Chondrocyte (in vitro differentiated cells): ENCODE measurements around the gene MAML3. TPM values are rescaled to one million over a fixed set of nuclear protein-coding genes. Genes with fewer than 3 reads are reported as not detected.

Source experiments
- DNase-seq: peaks from one replicate; pipeline ENCODE4 v3.0.0; 2021; ENCODE audit warnings: mixed read lengths, low spot score
- H3K27ac Mint-ChIP-seq: one replicate; pipeline ENCODE4 v1.8.0; 2021; ENCODE audit warnings: mild to moderate bottlenecking, moderate library complexity, mixed read lengths; ENCODE audit not compliant: unreplicated experiment
- H3K27me3 Mint-ChIP-seq: 2 replicates; pipeline ENCODE4 v1.8.0; 2021; ENCODE audit warnings: low read depth, mixed read lengths
- H3K36me3 Mint-ChIP-seq: 2 replicates; pipeline ENCODE4 v1.8.0; 2021; ENCODE audit warnings: low read depth, mixed read lengths
- H3K4me1 Mint-ChIP-seq: 2 replicates; pipeline ENCODE4 v1.8.0; 2021; ENCODE audit warnings: low read depth, mild to moderate bottlenecking, mixed read lengths
- H3K4me3 Mint-ChIP-seq: one replicate; pipeline ENCODE4 v1.8.0; 2021; ENCODE audit warnings: mild to moderate bottlenecking, moderate library complexity, mixed read lengths; ENCODE audit not compliant: unreplicated experiment
- H3K9me3 Mint-ChIP-seq: 2 replicates; pipeline ENCODE4 v1.8.0; 2021; ENCODE audit warnings: low read depth, mixed read lengths
- CTCF ChIP-seq: fragments of 200-600 bp; sonication (generic); IDR thresholded peaks from 2 replicates; pipeline ENCODE4 v1.5.0; 2021; ENCODE audit warnings: antibody characterized with exemption, mild to moderate bottlenecking, moderate library complexity
- total RNA-seq: library from RNA; stranded (reverse); gene quantifications from 3 replicates; pipeline ENCODE4 v1.2.1, GENCODE V29; 2021

The MAML3 gene
- total RNA-seq, 1 donor from 2014 or later: 1.6 TPM

- Mint-ChIP-seq H3K4me1 (no peaks in the 10 kb centered on the region), H3K27ac (no peak overlapping the region)
These were observed 44.2 kb downstream of the MAML3 start for GRCh38 chr4:140109737-140110136.

GRCh38 chr4:140109292-140109691, 44.7 kb downstream of the MAML3 start:
- Mint-ChIP-seq H3K9me3 (no peaks in the 10 kb centered on the region), H3K36me3 (no peaks in the 10 kb centered on the region), H3K4me3 (no peak overlapping the region), H3K27me3 (no peaks in the 10 kb centered on the region), H3K27ac (no peak overlapping the region), H3K4me1 (no peaks in the 10 kb centered on the region)
- no peak for TF ChIP-seq CTCF
- DNase-seq: no peak

More at GRCh38 chr4:140109737-140110136, 44.2 kb downstream of the MAML3 start:
- Mint-ChIP-seq H3K27me3 (no peaks in the 10 kb centered on the region), H3K9me3 (no peaks in the 10 kb centered on the region), H3K36me3 (no peaks in the 10 kb centered on the region), H3K4me3 (no peak overlapping the region)
- DNase-seq: no peak
- TF ChIP-seq CTCF: no peak

GRCh38 chr4:140108713-140109230, 45.2 kb downstream of the MAML3 start:
- TF ChIP-seq CTCF: no peak
- Mint-ChIP-seq H3K36me3 (no peaks in the 10 kb centered on the region), H3K4me3 (no peak overlapping the region), H3K27me3 (no peaks in the 10 kb centered on the region), H3K27ac (no peak overlapping the region), H3K9me3 (no peaks in the 10 kb centered on the region), H3K4me1 (peaks cover 2% of the 10 kb centered on the region)
- no peak for DNase-seq

GRCh38 chr4:140108243-140108642, 45.7 kb downstream of the MAML3 start:
- no peak overlapping the region for H3K27ac Mint-ChIP-seq
- no peak overlapping the region for H3K4me3 Mint-ChIP-seq
- no peak for TF ChIP-seq CTCF

GRCh38 chr4:140106289-140106844, 47.6 kb downstream of the MAML3 start:
- Mint-ChIP-seq H3K27ac (no peak overlapping the region), H3K4me3 (no peak overlapping the region), H3K27me3 (no peaks in the 10 kb centered on the region), H3K4me1 (peaks cover 8% of the 10 kb centered on the region), H3K9me3 (no peaks in the 10 kb centered on the region), H3K36me3 (no peaks in the 10 kb centered on the region)
- no peak for TF ChIP-seq CTCF
- DNase-seq: no peak

More at GRCh38 chr4:140108243-140108642, 45.7 kb downstream of the MAML3 start:
- Mint-ChIP-seq H3K9me3 (no peaks in the 10 kb centered on the region), H3K27me3 (no peaks in the 10 kb centered on the region), H3K36me3 (no peaks in the 10 kb centered on the region), H3K4me1 (peaks cover 7% of the 10 kb centered on the region)
- no peak for DNase-seq
